Naive B cell (primary cell): ENCODE results near the gene AP2A2. TPM values are rescaled to one million over a fixed set of nuclear protein-coding genes. Genes with fewer than 3 reads are reported as not detected.

Experiments used
- ATAC-seq, 2 donors: fragments of 150-1000 bp; cut with Tn5 transposase; 2 replicates each; pipeline ENCODE4 v1.10.0; 2021; ENCODE audit warnings: low read depth in 2 of 2, mild to moderate bottlenecking in 2 of 2, moderate library complexity in 2 of 2
- DNase-seq: peaks from one replicate; pipeline ENCODE4 v3.0.0; 2022
- H3K27ac Mint-ChIP-seq, 6 donors: one replicate each; pipeline ENCODE4 v1.8.0; 2020 to 2022; ENCODE audit warnings: mild to moderate bottlenecking in 6 of 6, mixed read lengths in 6 of 6, moderate library complexity in 5 of 6, inconsistent platforms in 2 of 6
- H3K27me3 Mint-ChIP-seq, 3 donors: one replicate each; pipeline ENCODE4 v1.8.0; 2021 to 2022; ENCODE audit warnings: mixed read lengths in 3 of 3, mild to moderate bottlenecking in 1 of 3
- H3K36me3 Mint-ChIP-seq, 2 donors: one replicate each; pipeline ENCODE4 v1.8.0; 2020 to 2022; ENCODE audit warnings: mixed read lengths in 2 of 2, inconsistent platforms in 1 of 2, mild to moderate bottlenecking in 1 of 2
- H3K4me1 Mint-ChIP-seq, 3 donors: one replicate each; pipeline ENCODE4 v1.8.0; 2020 to 2022; ENCODE audit warnings: mixed read lengths in 3 of 3, inconsistent platforms in 1 of 3, mild to moderate bottlenecking in 1 of 3, moderate library complexity in 1 of 3
- H3K4me3 Mint-ChIP-seq, 8 donors: one replicate each; pipeline ENCODE4 v1.8.0; 2020 to 2022; ENCODE audit warnings: mild to moderate bottlenecking in 8 of 8, mixed read lengths in 8 of 8, moderate library complexity in 8 of 8, inconsistent platforms in 2 of 8
- H3K9me3 Mint-ChIP-seq, 7 donors: one replicate each; pipeline ENCODE4 v1.8.0; 2020 to 2022; ENCODE audit warnings: mixed read lengths in 7 of 7, mild to moderate bottlenecking in 5 of 7, inconsistent platforms in 2 of 7, moderate library complexity in 1 of 7
- polyA plus RNA-seq, 6 donors: library from polyadenylated mRNA; unstranded; fragments of 300-500 nt; fragmentation: Illumina TruSeq; gene quantifications; one replicate each; pipeline ENCODE4 v1.2.3, GENCODE V29; 2021; ENCODE audit warnings: low read depth in 6 of 6

Gene AP2A2
- 1 to 10 TPM; 3.3 to 9.2 (median 4.7) TPM for polyA plus RNA-seq

- peak; percentile 86 to 89 for ATAC-seq
- Mint-ChIP-seq H3K4me3 (peak within 1 kb of the TSS; percentile 77 to 90 (median 84)), H3K27ac (peak within 1 kb of the TSS in 5 of 6 donors; percentile 7 to 83 (median 70)), H3K27me3 (no peaks in the 10 kb centered on the region), H3K9me3 (no peaks in the 10 kb centered on the region), H3K36me3 (no peaks in the 10 kb centered on the region), H3K4me1 (peaks cover 17 to 35% (median 19%) of the 10 kb centered on the region in 3 donors)
- peak; percentile 92 for DNase-seq
Measured at GRCh38 chr11:925496-926301, at the start of gene AP2A2. AP2A2 (plus strand) TSS chr11:925870; CDS start chr11:926022, 152 bp downstream.

- peaks cover 0 to 16% of the 10 kb centered on the region in 2 donors for H3K36me3 Mint-ChIP-seq
- peaks cover 0 to 16% (median 8%) of the 10 kb centered on the region in 3 donors for H3K4me1 Mint-ChIP-seq
- no peak for DNase-seq
- H3K9me3 Mint-ChIP-seq: peaks cover 0 to 1% (median 0%) of the 10 kb centered on the region in 7 donors
- no peak for ATAC-seq
- H3K27me3 Mint-ChIP-seq: no peaks in the 10 kb centered on the region
- no peak overlapping the region for H3K27ac Mint-ChIP-seq
- H3K4me3 Mint-ChIP-seq: no peak overlapping the region
Measured at GRCh38 chr11:876545-876944, 49.1 kb upstream of the AP2A2 start.

DNA sequence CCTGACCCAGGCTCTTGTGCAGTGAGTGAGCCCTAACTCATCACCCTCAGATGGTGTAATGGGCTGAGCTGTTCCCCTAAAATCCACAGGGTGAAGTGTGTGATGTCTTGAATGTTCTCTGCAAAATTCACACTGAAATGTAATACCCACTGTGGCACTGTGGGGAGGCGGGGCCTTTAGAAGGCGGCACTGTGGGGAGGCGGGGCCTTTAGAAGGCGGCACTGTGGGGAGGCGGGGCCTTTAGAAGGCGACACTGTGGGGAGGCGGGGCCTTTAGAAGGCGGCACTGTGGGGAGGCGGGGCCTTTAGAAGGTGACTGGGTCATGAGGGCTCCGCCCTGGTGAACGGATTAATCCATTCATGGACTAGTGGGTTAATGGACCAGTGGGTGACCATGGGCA, 48.1 kb upstream of the AP2A2 start:
- peak in 1 of 2 donors; percentile 13 for ATAC-seq
- H3K27ac Mint-ChIP-seq: no peak overlapping the region
- peaks cover 0 to 1% (median 0%) of the 10 kb centered on the region in 7 donors for H3K9me3 Mint-ChIP-seq
- DNase-seq: no peak
- H3K4me1 Mint-ChIP-seq: peaks cover 0 to 16% (median 8%) of the 10 kb centered on the region in 3 donors
- no peak overlapping the region for H3K4me3 Mint-ChIP-seq
- no peaks in the 10 kb centered on the region for H3K27me3 Mint-ChIP-seq
- peaks cover 5 to 22% of the 10 kb centered on the region in 2 donors for H3K36me3 Mint-ChIP-seq

DNA sequence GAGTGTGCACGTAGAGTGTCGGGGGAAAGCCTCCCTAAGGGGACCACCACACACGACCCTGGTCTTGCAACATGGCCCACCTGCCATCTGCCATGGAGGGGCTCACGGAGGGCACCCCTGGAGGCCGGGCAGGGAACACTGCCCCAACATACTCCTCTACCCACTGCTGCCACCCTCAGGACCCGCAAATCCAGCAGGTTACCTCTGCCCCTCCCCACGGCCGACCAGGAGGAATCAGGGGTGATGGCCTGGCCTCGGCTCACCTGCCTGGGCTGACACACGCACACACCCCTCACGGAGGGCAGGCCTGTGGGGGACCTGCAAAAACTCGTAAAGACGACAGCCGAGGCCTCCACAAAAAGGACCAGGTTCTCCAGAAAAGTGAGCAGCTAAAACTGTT, 45.2 kb upstream of the AP2A2 start:
- Mint-ChIP-seq H3K4me1 (peaks cover 0 to 10% (median 0%) of the 10 kb centered on the region in 3 donors), H3K27me3 (no peaks in the 10 kb centered on the region), H3K9me3 (peaks cover 0 to 1% (median 0%) of the 10 kb centered on the region in 7 donors), H3K27ac (peak overlapping the region in 1 of 6 donors; percentile 36), H3K36me3 (peaks cover 6 to 15% of the 10 kb centered on the region in 2 donors), H3K4me3 (no peak overlapping the region)
- DNase-seq (no peak), ATAC-seq (no peak)

- no peak for DNase-seq
- H3K27ac Mint-ChIP-seq: peak overlapping the region in 2 of 6 donors; percentile 19 to 26
Measured at GRCh38 chr11:882596-882995, 43.1 kb upstream of the AP2A2 start.

GRCh38 chr11:883527-883926, 42.1 kb upstream of the AP2A2 start:
- H3K27ac Mint-ChIP-seq: no peak overlapping the region
- H3K4me3 Mint-ChIP-seq: no peak overlapping the region
- no peak for DNase-seq
- H3K9me3 Mint-ChIP-seq: no peaks in the 10 kb centered on the region
- no peak for ATAC-seq
- H3K36me3 Mint-ChIP-seq: peaks cover 6 to 16% of the 10 kb centered on the region in 2 donors
- peaks cover 0 to 7% (median 7%) of the 10 kb centered on the region in 3 donors for H3K4me1 Mint-ChIP-seq
- no peaks in the 10 kb centered on the region for H3K27me3 Mint-ChIP-seq

More at GRCh38 chr11:882596-882995, 43.1 kb upstream of the AP2A2 start:
- Mint-ChIP-seq H3K27me3 (no peaks in the 10 kb centered on the region), H3K36me3 (peaks cover 6 to 15% of the 10 kb centered on the region in 2 donors), H3K9me3 (no peaks in the 10 kb centered on the region), H3K4me3 (no peak overlapping the region), H3K4me1 (peaks cover 0 to 7% (median 7%) of the 10 kb centered on the region in 3 donors)
- no peak for ATAC-seq

DNA sequence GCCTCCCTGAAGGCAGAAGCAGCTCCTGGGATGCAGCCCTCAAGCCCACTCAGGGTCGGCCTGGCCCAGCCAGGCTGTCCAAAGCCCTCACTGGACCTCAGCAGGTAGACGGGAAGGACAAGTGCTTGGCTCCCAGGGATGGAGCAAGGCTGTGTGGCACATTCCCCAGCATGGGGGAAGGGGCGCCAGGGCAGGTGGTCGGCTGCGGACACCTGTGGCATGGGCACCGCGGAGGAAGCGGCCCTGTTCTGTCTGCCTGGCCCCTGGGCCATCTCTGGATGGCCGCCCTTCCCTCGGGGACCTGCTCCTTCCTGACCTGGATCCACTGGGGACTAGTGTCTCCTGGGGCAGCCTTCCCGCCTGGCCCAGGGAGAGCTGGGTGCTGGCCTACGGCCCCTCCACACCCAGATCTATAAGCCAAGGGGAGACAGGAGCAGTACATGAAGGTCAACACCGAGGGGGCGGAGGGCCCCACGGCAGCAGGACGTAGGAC, 41.0 kb upstream of the AP2A2 start:
- DNase-seq (no peak), ATAC-seq (no peak)
- Mint-ChIP-seq H3K27ac (no peak overlapping the region), H3K36me3 (peaks cover 6 to 16% of the 10 kb centered on the region in 2 donors), H3K4me3 (no peak overlapping the region), H3K9me3 (no peaks in the 10 kb centered on the region), H3K4me1 (peaks cover 0 to 8% (median 7%) of the 10 kb centered on the region in 3 donors), H3K27me3 (no peaks in the 10 kb centered on the region)

DNA sequence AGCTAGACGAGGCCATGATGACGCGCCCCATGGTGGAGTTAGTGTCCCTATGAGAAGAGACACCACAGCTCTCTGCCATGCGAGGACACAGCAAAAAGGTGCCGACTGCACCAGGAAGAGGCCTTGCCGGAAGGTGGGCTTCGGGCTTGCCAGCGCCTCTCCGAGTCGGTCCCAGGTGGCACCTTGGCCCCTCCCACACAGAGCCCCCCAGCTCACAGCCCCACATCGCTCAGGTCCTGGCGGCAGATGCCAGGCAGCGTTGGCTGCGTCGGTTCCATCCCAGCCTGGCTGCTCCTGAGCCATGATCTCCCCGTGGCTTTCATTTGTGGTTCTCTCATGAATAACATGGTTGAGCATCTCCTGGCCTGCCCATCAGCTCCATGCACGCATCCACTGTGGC, 39.1 kb upstream of the AP2A2 start:
- ATAC-seq (no peak), DNase-seq (no peak)
- no peaks in the 10 kb centered on the region for H3K27me3 Mint-ChIP-seq

DNA sequence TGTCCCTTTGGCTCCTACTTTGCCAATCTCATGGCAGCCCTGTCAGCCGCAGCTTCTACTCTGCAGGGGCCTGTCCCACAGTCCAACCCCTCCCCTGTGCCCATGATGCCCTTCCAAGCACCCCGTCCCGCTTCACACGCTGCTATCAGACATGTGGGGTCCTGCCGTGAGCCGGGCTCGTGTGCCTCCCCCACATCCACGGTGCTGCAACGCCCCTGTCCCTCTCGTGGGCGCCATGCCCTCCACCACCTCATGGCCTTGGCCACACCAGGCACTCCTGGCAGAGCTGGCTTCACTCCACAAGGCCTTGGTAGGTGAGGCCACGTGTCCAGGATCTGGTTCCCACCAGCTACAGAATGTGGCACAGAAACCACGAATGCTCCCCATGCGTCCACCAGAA, 38.1 kb upstream of the AP2A2 start:
- DNase-seq (no peak), ATAC-seq (no peak)
- peaks cover under 1 to 10% of the 10 kb centered on the region in 2 donors for H3K36me3 Mint-ChIP-seq
- no peak overlapping the region for H3K27ac Mint-ChIP-seq
- no peak overlapping the region for H3K4me3 Mint-ChIP-seq
- peaks cover 0 to 8% (median 7%) of the 10 kb centered on the region in 3 donors for H3K4me1 Mint-ChIP-seq
- H3K9me3 Mint-ChIP-seq: no peaks in the 10 kb centered on the region
- H3K27me3 Mint-ChIP-seq: no peaks in the 10 kb centered on the region

More for the DNA sequence above, 39.1 kb upstream of the AP2A2 start:
- Mint-ChIP-seq H3K27ac (no peak overlapping the region), H3K4me1 (peaks cover 0 to 8% (median 7%) of the 10 kb centered on the region in 3 donors), H3K36me3 (peaks cover 6 to 16% of the 10 kb centered on the region in 2 donors), H3K9me3 (no peaks in the 10 kb centered on the region), H3K4me3 (peak overlapping the region in 1 of 8 donors; percentile 37)

DNA sequence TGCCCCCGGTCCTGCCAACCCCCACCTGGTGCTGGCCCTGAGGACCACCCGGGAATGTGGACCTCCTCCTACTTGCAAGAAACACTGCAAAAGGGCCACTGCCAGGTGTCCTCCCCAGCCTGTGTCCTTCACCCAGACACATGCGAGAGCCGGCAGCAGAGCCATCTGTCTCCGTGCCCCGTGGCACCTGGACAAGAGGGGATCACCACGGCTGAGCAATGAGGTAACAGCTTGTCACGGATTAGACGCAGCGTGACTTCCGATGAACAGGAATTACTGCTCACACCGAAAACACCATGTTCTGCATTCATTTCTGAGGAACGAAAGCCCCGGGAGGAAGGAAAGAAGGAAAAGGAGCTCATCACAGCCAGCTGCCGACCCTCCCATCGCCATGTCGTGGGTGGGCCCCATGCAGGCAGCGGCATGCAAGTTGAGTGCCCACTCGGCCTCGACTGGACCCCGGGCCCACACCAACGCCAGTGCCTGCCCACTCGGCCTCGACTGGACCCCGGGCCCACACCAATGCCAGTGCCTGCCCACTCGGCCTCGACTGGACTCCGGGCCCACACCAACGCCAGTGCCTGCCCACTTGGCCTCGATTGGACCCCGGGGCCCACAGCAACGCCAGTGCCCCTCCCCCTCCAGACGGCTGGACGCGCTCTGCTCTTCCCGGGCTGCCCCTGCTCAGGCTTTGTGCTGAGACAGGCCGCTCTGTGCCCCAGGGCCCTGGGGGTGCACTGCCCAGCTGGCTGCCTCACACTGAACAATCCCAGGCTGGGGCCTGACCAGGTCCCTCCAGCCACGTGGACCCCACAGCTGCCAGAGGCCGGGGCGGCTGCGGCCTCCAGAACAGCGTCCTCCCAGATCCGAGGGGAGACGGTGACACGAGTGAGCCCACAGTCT, 37.1 kb upstream of the AP2A2 start:
- Mint-ChIP-seq H3K36me3 (peaks cover 0 to 9% of the 10 kb centered on the region in 2 donors), H3K9me3 (no peaks in the 10 kb centered on the region), H3K27me3 (no peaks in the 10 kb centered on the region), H3K27ac (no peak overlapping the region), H3K4me3 (no peak overlapping the region), H3K4me1 (peaks cover 0 to 12% (median 8%) of the 10 kb centered on the region in 3 donors)
- no peak for DNase-seq
- ATAC-seq: no peak

- Mint-ChIP-seq H3K4me1 (peaks cover 0 to 12% (median 8%) of the 10 kb centered on the region in 3 donors), H3K9me3 (no peaks in the 10 kb centered on the region), H3K4me3 (no peak overlapping the region), H3K36me3 (peaks cover 0 to 9% of the 10 kb centered on the region in 2 donors), H3K27ac (peak overlapping the region in 1 of 6 donors; percentile 63), H3K27me3 (no peaks in the 10 kb centered on the region)
- DNase-seq: no peak
- ATAC-seq: no peak
Measured at GRCh38 chr11:889257-889656, 36.4 kb upstream of the AP2A2 start.

DNA sequence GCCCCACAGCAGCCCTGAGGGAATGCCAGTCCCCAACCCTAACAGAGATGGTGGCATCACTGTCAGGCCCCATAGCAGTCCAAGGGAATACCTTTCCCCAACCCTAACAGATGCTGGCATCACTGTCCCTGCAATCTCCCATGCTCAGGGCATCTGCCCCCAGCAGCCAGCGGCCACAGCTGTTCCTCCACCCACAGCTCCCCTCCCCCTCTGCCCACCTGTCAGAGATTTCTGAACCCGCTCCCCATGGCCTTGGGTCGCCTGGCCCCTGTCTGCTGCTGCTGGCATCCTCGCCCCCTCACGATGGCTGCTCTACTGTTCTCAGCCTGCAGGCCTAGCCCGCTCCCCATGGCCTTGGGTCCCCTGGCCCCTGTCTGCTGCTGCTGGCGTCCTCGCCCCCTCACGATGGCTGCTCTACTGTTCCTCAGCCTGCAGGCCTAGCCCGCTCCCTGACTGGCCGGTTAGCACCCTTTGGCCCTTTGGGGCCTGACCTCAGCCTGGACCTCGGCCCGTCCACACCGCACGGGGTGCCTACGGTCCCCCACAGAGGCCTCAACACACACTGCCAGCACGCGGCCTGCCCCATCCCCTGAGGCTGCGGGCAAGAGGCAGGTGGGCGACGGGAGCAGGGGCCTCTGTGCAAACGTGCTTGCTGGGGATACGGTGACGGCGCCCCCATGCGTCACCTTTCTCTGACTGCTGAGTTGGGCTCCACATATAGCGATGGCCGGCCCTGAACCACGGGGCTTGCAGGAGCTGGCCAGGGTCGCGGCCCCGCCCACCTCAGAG, 35.8 kb upstream of the AP2A2 start:
- Mint-ChIP-seq H3K27ac (no peak overlapping the region), H3K9me3 (no peaks in the 10 kb centered on the region), H3K4me1 (peaks cover 0 to 12% (median 8%) of the 10 kb centered on the region in 3 donors), H3K4me3 (no peak overlapping the region), H3K36me3 (peaks cover 0 to 9% of the 10 kb centered on the region in 2 donors), H3K27me3 (no peaks in the 10 kb centered on the region)
- DNase-seq: no peak
- no peak for ATAC-seq
